SHP77 (cell line): ENCODE data around the gene CDKL1.
"Not testable (repeated sequence)": the region's sequence is repeated elsewhere in the genome, so short reads cannot be mapped to it uniquely, and the experiment has no call there.

Source experiments
- DNase-seq, 2 experiments: peaks; one replicate each; lab custom pipeline; 2025; lab: John Stamatoyannopoulos, UW

The CDKL1 gene

DNA sequence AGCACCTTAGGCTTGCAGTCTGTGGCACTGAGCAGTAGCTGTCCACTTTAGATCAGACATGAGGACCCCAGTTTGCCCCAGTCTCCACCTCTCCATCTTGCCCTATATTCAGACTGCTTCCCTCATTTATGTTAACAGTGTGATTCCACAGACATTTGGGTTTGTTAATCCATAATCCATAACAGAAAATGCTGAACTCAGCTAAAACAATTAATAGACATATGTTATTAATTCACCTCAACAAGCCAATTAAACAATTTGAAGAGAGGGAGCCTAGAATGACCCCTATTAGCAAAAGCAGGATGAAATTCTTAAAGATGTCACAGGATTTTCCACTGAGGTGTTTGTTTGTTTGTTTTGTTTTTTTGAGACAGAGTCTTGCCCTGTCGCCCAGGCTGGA is 9.1 kb downstream of the CDKL1 start:
- no peak for DNase-seq

DNA sequence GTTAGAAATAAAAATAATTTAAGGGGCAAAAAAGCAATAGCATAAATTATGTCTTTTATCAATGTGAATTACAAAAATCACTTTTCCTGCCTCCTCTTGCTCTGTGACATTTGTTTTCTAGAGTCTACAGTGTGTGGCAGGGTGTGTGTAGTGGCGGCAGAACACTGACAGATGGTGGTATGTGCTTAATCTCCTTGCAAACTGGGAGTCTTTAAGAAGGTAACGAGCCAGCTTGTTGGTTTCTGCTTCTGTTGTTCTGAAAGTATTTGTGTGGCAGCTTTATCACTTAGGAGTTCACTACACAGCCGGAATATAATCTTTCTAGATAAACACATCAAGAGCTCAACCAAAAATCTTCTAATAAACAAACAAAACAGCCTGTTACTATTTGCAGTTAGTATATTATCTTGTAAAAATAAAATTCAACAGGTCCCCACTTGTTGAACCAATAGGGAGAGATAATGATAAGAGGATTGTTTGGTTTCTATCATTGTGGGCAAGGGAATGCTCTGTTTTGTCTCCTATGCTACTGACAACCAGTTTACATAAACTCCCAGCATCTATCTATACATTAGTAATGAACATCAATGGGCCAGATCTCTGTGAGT is 13.0 kb downstream of the CDKL1 start:
- no peak for DNase-seq

DNA sequence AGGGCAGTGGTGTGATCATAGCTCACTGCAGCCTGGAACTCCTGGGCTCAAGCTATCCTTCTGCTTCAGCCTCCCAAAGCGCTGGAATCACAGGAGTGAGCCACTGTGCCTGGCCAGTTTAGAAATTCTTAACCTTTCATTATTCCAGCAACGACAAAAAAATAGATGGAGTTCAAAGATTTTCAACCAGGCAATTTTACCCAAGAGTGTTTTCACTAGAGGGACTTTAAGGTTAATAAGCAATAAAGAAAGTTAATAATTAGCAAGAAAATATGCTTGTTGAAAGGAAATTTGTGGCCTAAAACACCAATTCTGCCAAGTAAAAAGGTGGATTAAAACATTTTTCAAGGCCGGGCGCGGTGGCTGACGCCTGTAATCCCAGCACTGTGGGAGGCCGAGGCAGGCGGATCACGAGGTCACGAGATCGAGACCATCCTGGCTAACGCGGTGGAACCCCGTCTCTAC is 14.8 kb downstream of the CDKL1 start:
- no peak for DNase-seq

DNA sequence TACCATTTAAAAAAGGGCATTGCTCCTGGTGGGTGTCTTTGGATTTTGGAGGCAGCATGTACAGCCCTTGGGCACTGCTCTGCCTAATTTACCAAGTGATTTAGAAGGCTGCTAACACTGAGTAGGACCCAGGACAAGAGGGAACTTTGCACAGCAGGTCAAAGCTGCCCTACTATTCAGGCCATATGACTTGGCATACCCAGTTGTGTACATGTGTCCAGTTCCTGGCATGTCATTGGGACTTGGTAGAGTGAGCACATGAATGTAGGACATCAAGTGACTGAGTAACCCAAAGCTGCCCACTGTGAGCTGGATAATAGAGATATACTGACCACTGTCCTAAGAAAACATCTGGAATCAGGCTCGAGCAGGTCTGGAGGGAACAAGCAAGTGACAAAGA is 15.7 kb downstream of the CDKL1 start:
- DNase-seq, result no peak

DNA sequence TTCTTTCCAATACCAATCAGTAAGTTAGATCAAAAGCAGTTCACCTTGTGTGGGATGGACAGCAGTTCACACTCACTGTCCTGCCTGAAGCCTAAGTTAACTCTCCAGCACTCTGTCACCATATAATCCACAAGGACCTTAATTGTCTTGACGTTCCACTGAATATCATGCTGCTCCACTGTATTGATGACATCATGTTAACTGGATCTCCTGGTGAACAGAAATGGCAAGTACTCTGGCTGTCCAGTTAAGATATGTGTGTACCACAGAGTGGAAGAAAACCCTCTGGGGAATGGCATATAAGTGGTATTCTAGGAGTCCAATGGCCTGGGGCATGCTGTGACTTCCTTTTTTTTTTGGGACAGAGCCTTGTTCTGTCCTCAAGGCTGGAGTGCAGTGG is 16.2 kb downstream of the CDKL1 start:
- no peak for DNase-seq

DNA sequence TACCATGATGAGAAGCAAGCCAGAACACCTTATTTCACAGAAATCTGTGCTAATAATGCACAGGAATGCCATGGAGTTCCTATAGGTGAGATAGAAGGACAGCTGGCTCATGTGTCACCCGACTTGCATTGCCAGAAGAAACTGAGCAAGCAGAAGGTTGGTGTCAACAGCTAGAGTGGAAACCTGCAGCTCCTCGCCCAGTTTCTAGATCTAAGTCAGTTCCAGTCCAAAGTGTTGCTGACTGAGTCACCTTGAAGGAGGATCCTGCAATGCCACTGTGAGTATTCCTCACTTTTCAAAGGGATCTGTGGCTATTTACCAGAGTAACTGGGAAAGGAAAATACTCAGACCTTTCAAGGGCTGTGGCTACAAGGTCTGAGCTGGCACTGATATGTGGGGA is 17.1 kb downstream of the CDKL1 start:
- no peak for DNase-seq

DNA sequence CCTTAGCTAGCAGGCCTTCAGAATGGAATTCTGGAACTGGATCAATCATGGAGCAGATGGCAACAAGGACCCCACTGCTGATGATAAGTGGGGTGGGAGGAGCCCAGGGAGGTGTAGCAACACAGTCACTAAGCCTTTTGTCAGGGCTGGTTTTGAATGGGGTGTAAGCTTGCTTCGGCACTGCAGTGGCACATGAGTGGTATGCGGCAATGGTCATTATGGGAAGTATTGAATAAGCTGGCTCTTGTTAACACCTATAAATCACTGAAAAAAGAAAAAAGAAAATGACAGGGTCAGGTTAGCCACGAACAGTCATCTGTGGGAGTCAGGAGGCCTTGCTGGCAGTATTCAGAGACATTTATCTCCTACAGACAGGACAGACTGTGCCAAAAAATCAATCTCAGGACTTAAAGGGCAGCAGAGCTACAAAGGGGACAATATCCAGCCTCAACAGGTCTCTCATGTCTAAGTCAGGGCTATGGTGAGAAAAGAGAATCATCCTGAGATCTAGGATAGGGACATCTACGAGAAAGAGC is 19.1 kb downstream of the CDKL1 start:
- no peak for DNase-seq

DNA sequence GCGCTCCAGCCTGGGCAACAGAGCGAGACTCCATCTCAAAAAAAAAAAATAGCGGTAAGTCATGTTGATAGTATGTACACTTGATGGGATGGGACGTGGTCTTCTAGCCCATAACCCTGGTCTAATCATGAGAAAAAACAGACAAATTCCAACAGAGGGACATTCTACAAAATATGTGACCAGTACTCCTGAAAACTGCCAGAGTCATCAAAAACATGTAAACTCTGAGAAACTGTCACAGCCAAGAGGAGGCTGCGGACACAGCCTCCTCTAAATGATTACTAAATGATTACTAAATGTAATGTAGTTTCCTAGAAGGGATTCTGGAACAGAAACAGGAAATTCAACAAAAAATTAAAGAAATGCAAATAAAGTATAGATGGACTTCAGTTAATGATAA is 20.9 kb downstream of the CDKL1 start:
- DNase-seq, result no peak

DNA sequence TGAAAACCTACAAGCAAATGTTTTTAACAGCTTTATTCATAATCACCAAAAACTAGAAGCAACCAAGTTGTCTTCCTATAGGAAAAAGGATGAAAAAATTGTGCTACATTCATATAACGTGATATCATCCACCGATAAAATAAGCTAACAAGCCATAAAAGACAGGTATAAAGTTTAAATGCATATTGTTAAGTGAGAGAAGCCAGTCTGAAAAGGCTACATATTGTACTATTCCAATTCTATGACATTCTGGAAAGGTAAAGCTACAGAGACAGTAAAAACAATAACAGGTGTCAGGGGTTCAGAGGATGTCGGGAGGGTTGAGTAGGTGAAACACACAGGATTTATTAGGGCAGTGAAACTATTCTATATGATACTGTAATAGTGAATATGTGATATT is 22.7 kb downstream of the CDKL1 start:
- no peak for DNase-seq

DNA sequence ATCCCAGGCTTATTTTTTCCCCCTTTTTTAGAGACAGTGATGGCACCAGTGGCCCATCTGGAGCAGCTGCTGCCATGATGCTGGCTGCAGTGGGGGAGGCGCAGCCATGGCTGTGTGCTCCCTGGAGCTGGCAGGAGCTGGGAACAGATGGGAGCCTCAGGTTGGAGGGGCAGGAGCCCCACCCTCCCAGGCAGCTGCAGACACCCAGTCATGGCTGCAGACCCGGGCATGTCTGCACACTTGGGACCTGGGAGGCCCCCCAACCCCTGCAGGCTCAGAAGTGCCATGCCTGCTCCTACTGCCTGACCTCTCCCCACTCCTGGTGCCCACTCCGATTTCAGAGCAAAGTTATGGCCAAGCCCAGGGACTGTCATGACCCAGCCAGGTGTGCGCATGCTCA is 25.1 kb downstream of the CDKL1 start:
- DNase-seq, result no peak

DNA sequence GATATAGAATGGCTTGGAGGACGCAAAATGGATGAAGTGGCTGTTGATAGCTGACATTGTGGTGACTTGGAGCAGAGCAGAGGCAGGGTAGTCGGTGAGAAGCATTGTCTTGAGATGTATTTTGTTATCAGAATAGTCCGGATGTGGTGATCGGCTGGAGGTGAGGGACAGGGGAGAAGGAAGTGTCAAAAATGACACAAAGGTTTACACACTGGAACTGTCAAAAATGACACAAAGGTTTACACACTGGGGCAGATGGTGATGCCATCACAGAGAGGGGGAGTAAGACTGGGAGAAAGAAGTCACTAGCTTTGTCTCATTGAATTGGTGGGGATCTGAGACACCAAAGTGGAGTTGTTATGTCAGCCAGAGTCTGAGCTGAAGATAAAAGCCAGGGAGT is 30.1 kb downstream of the CDKL1 start:
- no peak for DNase-seq

DNA sequence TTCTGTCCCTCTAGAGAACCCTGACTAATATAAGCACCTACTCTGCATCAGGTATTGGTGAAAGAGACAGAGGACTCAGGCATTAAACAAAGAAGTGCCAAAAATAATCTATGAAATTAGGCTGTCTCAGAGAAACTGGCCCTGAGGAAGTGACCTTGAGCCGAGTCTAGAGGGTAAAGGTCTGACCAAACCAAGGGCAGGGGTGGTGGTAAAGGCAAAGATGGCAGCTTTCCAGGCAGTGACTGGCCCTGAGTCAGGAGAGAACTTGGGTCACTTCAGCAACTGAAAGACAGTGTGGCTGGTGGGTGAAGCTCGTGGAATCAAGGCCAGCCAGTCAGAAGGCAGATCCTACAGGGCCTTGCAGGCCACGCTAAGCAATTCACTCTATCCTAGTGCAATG is 30.6 kb downstream of the CDKL1 start:
- DNase-seq, result no peak

DNA sequence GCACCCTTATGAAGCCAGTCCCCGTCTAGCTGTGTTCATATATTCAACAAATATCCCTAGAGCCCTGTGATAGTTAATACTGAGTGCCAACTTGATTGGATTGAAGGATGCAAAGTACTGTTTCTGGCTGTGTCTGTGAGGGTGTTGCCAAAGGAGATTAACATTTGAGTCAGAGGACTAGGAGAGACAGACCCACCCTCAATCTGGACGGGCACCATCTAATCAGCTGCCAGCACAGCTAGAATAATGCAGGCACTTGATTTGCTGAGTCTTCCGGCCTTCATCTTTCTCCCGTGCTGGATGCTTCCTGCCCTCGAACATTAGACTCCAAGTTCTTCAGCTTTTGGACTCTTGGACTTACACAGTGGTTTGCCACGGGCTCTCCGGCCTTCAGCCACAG is 31.1 kb downstream of the CDKL1 start:
- DNase-seq, result not testable (repeated sequence)

DNA sequence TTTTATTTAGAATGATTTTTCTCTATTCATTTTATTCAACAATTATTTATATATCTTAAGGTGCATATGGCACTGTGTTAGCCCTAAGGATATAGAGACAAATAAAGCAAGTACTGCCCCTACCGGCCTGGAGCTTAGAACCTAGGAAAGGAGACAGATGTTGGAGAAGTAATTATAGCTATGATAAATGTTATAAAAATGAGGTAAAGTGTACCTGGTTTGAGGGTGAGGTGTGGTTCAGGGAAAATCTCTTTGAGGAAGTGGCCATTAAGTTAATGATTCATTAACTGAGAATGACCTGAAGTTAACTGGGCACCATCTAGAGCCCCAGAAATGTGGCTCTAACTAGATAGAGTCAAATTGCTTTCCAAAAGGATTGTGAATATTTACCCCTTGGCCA is 31.9 kb downstream of the CDKL1 start:
- DNase-seq, result no peak

DNA sequence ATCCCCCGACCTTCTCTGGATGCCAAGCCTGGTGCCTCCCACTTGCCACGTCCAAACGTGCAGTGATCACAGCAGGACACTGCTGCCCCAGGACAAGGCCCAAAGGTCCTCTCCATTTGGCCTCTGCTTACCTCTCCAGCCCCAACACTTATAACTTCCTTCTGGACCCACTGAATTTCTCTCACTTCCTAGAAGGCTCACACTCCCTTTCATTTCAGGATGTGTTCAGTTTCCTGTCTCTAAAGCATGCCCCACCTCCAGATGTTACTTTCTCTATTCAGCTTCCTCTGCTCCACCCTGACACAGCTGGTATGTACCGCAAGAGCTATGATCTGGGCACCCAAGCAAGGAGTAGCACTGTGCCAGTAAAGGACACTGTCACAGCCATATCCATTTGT is 33.0 kb downstream of the CDKL1 start:
- no peak for DNase-seq

DNA sequence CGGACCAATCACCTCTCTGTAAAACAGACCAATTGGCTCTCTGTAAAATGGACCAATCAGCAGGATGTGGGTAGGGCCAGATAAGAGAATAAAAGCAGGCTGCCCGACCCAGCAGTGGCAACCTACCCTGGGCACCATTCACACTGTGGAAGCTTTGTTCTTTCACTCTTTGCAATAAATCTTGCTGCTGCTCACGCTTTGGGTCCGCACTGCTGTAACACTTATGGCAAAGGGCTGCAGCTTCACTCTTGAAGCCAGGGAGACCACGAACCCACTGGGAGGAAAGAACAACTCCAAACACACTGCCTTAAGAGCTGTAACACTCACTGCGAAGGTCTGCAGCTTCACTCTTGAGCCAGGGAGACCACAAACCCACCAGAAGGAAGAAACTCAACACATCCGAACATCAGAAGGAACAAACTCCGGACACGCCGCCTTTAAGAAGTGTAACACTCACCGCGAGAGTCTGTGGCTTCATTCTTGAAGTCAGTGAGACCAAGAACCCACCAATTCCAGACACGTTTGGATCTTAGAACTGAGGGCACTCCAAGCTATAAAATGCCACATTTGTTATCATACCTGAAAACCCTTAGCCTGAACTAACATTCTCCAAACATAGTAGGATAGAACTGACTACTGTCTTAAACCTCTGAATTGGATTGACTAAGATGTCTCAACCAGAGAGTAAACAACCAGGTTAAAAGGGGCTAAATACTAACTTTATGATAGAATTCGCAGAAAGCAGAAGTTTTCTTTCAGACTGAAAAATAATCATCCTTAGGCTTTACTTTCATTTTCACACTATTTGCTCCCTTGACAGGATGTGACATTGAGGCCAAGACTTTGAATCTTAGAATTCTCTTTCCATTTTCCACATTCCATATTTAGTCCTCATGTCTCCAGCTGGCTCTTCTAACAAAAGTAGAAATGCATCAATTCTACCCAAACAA is 33.6 kb downstream of the CDKL1 start:
- DNase-seq, result no peak

DNA sequence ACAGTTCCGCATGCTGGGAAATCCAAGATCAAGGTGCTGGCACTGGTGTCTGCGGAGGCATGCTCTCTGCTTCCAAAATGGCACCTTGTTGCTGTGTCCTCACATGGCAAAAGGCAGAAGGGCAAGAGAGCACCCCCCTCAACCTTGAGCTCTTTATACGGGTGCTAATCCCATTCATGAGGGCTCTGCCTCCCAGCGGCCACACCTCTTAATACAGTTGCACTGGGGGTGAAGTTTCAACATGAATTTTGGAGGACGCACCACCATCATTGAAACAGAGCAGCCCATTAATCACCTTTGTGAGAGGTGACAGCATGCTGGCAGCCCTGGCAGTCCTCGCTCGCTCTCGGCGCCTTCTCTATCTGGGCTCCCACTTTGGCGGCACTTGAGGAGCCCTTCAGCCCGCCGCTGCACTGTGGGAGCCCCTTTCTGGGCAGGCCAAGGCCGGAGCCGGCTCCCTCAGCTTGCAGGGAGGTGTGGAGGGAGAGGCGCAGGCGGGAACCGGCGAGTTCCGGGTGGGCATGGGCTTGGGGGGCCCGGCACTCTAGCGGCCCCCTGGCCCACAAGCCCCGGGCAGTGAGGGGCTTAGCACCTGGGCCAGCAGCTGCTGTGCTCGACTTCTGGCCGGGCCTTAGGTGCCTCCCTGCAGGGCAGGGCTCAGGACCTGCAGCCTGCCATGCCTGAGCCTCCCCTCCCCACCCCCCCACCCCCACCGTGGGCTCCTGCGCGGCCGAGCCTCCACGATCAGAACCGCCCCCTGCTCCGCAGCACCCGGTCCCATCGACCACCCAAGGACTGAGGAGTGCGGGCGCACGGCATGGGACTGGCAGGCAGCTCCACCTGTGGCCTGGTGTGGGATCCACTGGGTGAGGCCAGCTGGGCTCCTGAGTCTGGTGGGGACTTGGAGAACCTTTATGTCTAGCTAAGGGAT is 34.9 kb downstream of the CDKL1 start:
- not testable (repeated sequence) for DNase-seq

DNA sequence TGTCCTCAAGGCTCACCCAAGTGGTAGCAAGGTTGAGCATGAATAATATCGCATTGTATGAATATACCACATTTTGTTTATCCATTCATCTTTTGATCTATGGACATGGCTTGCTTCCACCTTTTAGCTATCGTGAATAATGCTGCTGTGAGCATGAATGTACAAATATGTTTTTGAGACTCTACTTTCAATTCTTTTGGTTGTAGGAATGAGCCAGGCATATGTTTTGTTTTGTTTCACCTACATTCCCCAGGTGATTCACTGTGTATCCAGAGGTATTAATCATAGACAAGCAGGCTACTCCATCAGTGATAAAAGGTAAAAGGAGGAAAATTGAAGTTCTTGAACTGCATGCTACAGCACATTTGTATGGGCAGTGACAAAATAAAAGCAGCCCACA is 35.8 kb downstream of the CDKL1 start:
- DNase-seq, result no peak

DNA sequence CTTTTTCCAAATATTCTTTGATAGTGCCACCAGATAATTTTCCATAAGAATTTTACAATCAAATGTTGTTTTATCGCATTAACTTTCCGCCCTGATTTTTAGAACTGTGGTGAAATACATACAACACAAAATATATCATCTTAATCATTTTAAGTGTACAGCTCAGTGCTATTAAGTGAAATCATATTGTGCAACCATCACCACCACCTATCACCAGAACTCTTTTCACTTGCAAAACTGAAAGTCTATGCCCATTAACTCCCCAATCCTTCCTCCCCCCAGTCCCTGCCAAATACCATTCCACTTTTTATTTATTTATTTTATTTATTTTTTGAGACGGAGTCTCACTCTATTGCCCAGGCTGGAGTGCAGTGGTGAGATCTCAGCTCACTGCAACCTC is 36.6 kb downstream of the CDKL1 start:
- no peak for DNase-seq

DNA sequence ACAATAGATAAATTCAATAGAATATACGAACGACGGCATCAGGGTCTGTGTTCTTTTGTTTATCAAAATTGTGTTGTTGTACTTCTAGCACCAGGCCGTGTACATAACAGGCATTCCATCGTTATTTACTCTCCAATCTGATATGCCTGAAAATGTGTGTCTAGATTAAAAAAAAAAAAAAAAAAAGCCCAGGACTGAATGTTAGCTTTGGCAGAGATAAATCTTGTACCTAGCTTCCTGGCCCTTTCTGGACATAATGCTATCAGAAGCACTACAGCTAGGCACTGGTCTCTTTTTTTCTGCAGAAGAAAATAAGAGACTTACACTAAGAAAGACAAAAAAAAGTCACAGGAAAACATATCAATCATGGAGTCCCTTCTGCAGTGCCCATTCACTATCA is 37.0 kb downstream of the CDKL1 start:
- no peak for DNase-seq

DNA sequence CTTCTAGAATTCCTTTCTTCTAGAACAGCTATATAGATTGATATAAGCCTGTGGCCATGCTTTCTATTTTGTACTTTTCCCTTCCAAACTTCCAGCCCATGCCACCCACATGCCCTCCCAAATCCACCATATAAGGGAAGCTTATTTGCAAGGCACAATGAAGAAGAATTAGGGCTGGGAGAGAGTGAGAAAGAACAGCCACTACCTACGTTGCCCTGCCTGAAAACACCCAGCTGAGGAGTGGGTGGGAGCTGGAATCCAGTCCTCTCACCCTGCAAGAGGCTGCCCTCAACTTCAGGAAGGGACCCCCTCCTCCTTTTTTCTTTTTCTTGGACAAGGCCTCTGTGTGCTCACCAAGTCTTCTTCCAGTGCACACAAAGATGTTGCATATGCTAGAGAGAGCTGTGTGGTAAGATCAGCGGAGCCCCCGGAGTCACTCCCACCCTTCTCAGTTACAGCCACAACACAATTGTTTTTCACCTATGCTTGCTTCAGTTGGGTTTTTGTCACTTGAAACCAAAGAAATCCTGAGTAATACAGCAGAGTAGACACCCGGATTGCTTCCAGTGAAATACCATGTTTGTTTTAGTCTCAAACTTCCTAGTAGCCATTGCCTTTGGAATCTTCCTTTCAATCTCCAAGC is 38.8 kb downstream of the CDKL1 start:
- DNase-seq, result no peak

DNA sequence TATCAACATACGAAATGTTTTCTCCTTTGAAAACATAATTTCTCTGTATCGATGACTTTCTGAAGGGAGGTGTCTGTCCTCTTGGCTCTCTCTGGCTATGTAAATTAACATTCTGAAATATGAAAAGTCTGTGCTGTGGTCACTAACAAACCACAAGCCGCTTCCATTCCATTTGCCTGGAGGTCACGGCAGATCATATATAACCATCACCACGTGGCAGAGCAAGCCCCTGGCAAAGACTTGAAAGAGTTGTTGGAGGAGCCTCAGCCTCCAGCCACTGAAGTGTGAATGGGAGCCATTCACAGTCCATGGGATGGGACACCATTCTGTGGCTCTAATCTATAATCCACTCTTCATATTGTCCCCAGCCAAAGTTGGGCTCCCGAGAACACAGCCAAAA is 39.6 kb downstream of the CDKL1 start:
- no peak for DNase-seq
